RKO (cell line): ENCODE results near the gene PRDM11.

ENCODE experiments used
- DNase-seq: peaks from one replicate; pipeline ENCODE4 v3.0.0-alpha.2; 2016; ENCODE audit warnings: low spot score

The PRDM11 gene

DNA sequence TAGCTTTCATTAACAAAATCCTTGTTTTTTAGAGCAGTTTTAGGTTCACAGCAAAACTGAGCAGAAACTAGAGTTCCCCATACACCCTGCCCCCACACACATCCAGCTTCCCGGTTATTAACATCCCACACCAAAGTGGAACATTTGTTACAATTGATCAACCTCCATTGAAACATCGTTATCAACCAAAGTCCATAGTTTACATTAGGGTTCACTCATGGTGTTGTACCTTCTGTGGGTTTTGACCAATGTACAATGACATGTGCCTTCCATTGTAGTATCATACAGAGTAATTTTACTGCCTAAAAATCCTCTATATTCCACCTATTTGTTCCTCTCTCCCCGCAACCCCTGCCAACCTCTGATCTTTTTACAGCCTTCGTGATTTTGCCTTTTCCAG is 28.5 kb downstream of the PRDM11 start:
- no peak for DNase-seq

- no peak for DNase-seq
Observed at GRCh38 chr11:45176996-45177395, 30.6 kb downstream of the PRDM11 start.

- no peak for DNase-seq
Observed at GRCh38 chr11:45178223-45178622, 31.8 kb downstream of the PRDM11 start.

DNA sequence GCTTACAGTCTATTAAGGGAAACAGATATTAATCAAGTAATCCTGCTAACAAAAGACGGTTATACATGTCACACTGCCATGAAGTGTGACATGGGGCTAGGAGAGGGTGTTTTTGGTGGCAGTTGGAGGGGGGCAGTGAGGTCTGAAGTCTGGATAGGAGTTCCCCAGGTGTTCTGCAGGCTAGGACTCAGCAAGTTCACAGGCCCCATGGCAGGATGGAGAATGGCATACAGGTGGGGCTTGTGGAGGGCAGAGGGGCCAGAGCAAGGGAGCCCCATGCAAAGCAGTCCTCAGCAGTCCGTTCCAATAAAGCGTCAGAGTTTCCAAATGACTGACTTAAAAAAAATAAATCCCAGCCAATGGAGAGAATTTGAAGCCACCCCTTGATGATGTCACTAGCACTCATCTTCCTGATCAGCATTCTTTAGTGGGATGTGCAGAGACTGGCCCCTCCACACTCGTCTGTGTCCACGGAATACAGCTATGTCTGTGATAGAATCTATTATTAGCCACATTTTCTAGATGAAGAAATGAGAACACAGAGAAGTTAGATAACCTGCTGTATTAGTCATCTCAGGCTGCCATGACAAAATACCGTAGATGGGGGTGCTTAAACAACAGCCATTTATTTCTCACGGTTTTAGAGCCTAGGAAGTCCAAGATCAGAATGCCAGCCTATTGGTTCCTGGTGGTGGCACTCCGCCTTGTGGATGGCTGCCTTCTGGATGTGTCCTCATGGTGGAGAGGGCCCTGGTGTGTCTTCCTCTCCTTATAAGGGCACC is 32.6 kb downstream of the PRDM11 start:
- peak; percentile 20 for DNase-seq

DNA sequence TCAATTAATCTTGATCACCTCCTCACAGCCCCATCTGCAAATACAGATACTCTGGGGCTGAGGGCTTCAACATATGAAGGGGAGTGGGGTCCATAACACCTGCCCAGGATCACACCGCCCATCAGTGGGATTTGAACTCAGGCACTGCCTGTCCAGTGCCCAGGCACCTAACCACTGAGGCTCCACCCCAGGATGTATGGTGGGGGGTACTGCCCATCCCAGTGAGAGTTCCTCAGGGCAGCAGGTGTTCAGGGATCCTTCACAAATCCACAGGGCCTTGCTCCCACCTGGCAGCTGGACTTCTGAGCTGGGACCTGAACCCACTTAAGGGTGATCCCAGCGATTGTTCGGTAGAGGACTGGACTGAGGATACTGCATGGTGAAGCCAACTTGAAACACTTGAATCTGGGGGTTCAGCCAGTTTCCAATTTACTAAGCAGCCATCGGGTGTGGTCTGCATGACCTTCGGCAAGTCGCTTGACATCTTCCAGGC is 33.3 kb downstream of the PRDM11 start:
- no peak for DNase-seq

DNA sequence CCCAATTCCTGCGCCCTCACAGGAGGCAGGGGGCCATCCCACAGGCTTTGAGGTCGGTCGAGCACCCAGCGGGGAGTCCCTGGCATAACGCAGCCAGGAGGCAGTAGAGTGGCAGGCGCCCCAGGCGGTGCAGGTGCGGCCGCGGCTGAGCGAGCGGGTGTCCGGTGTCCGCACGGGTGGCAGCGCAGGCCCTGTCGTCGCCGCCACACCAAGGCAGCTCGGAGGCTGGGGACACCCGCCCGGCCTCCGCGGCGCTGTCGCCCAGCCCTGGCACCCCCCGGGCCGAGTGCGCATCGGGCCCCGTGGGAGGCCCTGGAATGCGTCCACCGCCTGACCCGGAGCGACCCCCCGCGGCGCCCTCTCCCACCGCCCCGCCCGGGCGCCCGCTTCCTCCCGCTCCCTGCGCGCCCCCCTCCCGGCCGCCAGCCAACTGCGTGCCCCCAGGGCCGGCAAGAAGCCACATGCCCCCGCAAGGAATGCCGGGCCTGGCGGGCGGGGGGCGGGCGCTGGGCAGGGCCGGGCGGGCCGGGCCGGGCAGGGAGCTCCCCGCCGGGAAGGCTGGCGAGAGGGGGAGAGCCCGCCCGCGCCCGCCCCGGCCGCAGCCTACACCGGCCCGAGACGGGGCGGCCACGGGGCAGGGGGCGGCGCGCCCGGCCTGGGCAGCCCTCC is 33.9 kb downstream of the PRDM11 start:
- DNase-seq = peak; percentile 60

DNA sequence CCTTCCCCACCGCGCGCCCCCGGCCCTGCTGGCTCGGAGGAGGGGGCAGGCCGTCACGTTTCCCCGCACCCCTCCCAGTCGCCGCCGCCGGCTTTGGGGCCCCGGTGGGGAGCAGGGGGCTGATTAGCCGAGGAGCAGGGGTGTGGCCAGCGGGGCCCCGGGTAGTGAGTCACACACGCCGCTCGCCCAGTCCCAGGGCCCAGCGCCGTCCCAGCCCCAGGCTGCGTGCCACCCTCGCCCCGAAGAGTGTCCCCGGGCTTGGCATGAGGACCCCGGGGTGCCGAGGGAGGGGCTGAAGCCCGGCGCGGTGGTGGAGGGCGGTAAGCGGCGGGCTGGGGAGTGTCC is 34.4 kb downstream of the PRDM11 start:
- peak; percentile 83 for DNase-seq

GRCh38 chr11:45181193-45181888 is 34.9 kb downstream of the PRDM11 start:
- DNase-seq = no peak

DNA sequence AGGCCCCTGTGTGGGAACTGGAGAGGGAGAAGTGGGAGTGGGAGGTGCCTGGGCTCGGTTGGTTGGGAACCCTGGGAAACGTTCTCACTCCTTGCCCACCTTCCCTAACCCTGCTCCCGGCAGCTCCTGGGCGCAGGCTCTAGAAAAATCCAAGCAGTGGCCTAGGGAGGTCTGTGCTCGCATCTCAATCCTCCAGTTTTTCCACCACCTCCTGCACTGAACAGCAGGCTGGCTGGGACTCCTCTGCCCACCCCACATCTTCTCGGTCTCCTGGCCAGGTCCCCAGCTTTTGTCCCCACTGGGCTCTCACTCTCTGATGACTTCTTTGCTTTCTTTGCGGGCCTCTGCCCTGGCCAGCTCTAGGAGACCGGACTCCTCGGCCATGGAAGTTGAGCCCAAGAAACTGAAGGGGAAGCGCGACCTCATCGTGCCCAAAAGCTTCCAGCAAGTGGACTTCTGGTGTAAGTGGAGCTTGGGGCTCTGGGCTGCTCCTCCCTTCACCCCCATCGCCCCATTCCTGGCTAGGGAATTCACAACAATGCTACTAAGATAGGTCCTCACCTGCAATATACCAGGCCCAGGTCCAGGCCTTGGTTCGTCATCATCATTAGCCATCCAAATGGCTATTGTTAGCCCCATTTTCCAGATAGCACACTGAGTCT is 35.6 kb downstream of the PRDM11 start:
- no peak for DNase-seq

- peak; percentile 14 for DNase-seq
Observed at GRCh38 chr11:45182902-45183301, 36.5 kb downstream of the PRDM11 start.

GRCh38 chr11:45184640-45185039 is 38.2 kb downstream of the PRDM11 start:
- DNase-seq = no peak

DNA sequence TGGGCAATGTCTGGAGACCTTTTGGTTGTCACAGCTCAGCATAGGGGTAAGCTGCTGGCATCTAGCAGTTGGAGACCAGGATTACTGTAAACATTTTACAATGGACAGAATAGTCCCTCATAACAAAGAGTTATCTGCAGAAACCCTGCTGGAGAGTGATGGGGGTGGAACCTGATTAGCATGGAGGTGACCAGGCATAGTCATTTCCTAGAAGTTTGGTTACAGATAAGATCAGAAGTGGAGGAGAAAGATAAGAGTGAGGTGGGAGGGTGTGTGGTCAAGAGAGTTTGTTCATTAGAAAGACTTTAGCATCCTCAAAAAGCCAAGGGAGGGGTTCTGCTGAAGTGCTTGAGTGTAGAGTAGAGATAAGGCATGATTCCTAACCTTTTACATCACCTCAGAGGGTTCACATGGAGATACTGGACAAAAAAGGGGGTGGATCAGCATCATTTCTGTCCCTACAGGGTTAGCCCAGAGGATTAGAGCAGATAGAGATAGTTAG is 38.8 kb downstream of the PRDM11 start:
- no peak for DNase-seq

DNA sequence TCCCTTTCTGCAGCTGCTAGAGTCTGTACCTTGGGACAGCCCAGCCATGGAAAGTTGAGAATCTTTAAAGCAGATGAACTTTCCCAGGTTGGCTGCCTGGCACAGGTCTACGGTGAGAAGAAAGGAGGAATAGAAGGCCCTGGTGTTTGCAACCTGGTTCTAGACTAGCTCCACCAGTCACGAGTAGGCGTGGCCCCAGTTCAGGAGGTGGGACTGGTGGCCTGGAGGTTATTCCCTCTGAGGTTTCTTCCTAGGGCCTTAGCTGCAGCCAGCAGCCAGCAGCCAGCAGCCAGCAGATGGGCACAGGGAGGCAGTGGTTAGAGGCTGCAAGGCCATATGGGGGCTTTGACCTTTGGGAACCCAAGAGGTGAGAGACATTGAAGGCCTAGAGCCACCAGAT is 40.9 kb downstream of the PRDM11 start:
- no peak for DNase-seq

- no peak for DNase-seq
Observed at GRCh38 chr11:45188127-45188526, 41.7 kb downstream of the PRDM11 start.

DNA sequence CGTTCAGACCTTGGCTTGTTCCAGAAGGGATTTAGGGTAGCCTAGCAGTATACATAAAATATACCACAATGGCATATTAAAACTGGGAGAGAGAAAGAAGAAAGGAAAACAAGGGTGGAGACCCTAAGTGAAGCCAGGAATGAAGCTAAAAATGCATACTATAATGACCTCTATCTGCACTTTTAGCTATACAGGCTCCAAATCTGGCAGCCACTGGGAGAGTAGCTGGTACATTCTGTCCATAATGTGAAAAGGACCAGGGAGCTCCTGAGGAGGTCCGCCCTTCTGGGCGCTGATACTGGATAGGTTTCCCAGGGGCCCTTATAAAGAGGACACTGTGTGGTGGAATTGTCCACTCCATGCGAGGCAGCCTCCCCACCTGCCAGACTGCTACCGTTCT is 42.8 kb downstream of the PRDM11 start:
- no peak for DNase-seq

GRCh38 chr11:45193695-45194094 is 47.3 kb downstream of the PRDM11 start:
- DNase-seq = no peak

- no peak for DNase-seq
Observed at GRCh38 chr11:45204761-45205160, 58.3 kb downstream of the PRDM11 start.

DNA sequence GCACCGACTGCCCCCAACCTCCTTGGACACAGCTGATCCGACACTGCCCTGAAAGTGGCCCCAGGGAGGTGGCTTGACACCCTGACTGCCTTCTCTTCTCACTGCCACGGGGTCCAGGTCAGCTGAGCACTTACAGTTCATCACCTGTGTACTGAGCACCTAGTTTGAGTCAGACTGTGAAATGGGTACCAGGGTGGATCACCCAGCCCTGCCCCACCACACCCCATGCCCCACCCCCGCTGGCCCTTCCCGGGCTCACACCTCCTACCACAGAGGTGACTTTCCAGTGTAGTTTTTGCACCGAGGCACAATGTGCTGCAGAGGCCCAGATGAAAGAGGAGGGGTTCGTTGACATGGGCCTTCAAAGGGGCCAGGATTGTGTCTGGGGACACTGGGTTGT is 59.5 kb downstream of the PRDM11 start:
- no peak for DNase-seq

DNA sequence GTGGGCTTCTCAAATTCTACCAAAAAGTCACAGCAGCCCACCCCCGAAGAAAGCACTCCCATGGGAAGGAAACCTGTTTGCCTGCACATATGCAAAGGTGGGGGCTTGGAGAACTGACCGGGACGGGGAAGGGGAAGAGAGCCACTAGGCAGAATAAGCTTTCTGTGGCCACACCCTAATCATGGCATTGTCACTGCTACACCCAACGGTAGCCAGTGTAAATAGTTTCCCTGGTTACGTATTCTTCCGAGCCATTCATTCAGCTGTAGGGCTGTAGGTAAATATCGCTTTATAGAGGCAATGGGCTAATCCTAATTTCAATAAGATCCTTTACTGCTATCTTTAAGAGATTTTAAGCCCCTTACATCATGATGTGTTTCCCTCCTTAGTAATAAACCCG is 61.7 kb downstream of the PRDM11 start:
- DNase-seq = no peak

- DNase-seq = no peak
Observed at GRCh38 chr11:45209000-45209879, 62.8 kb downstream of the PRDM11 start.
